GM19468 (cell line): ENCODE data around the gene ARIH1.

Experiments
- ATAC-seq: cut with Tn5 transposase; IDR thresholded peaks from one replicate; pipeline ENCODE4 v1.9.1; 2021; ENCODE audit warnings: mild to moderate bottlenecking, moderate library complexity, moderate number of reproducible peaks; ENCODE audit not compliant: unreplicated experiment; ENCODE audit errors: extremely low read depth

ARIH1 gene

GRCh38 chr15:72486144-72486543, 12.0 kb downstream of the ARIH1 start:
- ATAC-seq, result no peak

GRCh38 chr15:72487070-72487797, 13.1 kb downstream of the ARIH1 start:
- ATAC-seq, result no peak

- no peak for ATAC-seq
Measured at GRCh38 chr15:72488558-72488957, 14.4 kb downstream of the ARIH1 start.

GRCh38 chr15:72489943-72490554, 15.9 kb downstream of the ARIH1 start:
- ATAC-seq, result no peak

GRCh38 chr15:72491768-72492167, 17.6 kb downstream of the ARIH1 start:
- no peak for ATAC-seq

- ATAC-seq, result no peak
Measured at GRCh38 chr15:72492733-72493132, 18.6 kb downstream of the ARIH1 start.

- ATAC-seq, result no peak
Measured at GRCh38 chr15:72493220-72493619, 19.1 kb downstream of the ARIH1 start.

- no peak for ATAC-seq
Measured at GRCh38 chr15:72495007-72495406, 20.9 kb downstream of the ARIH1 start.

GRCh38 chr15:72496783-72497182, 22.7 kb downstream of the ARIH1 start:
- ATAC-seq, result no peak

- no peak for ATAC-seq
Measured at GRCh38 chr15:72497402-72497801, 23.3 kb downstream of the ARIH1 start.

- ATAC-seq, result no peak
Measured at GRCh38 chr15:72502220-72502809, 28.2 kb downstream of the ARIH1 start.

GRCh38 chr15:72503147-72503546, 29.0 kb downstream of the ARIH1 start:
- no peak for ATAC-seq

- no peak for ATAC-seq
Measured at GRCh38 chr15:72507402-72508092, 33.4 kb downstream of the ARIH1 start.

- no peak for ATAC-seq
Measured at GRCh38 chr15:72509484-72509883, 35.4 kb downstream of the ARIH1 start.

GRCh38 chr15:72511536-72511935, 37.4 kb downstream of the ARIH1 start:
- ATAC-seq, result no peak

GRCh38 chr15:72515591-72516389, 41.7 kb downstream of the ARIH1 start:
- ATAC-seq, result no peak

GRCh38 chr15:72516777-72517176, 42.6 kb downstream of the ARIH1 start:
- ATAC-seq, result no peak

- ATAC-seq, result no peak
Measured at GRCh38 chr15:72521682-72522081, 47.6 kb downstream of the ARIH1 start.

GRCh38 chr15:72532991-72533601, 59.0 kb downstream of the ARIH1 start:
- no peak for ATAC-seq

- no peak for ATAC-seq
Measured at GRCh38 chr15:72534523-72534922, 60.4 kb downstream of the ARIH1 start.
